NB4 (cell line): Measurements from ENCODE around the gene KLF18.
"Not testable (repeated sequence)": the region's sequence is repeated elsewhere in the genome, so short reads cannot be mapped to it uniquely, and the experiment has no call there.

Experiments
- DNase-seq: peaks from one replicate; pipeline ENCODE4 v3.0.0; 2010; ENCODE audit warnings: low read depth
- H3K4me3 ChIP-seq: one replicate; pipeline ENCODE4 v1.5.1; 2011; ENCODE audit warnings: mild to moderate bottlenecking, low read depth, low read length, moderate library complexity
- CTCF ChIP-seq: IDR thresholded peaks from one replicate; pipeline ENCODE4 v1.5.1; 2012; ENCODE audit warnings: low read depth, low read length
- MAX ChIP-seq: IDR thresholded peaks from 2 replicates; pipeline ENCODE4 v1.6.1; 2011; ENCODE audit warnings: low read depth, low read length
- MYC ChIP-seq: IDR thresholded peaks from 2 replicates; pipeline ENCODE4 v1.6.1; 2011; ENCODE audit warnings: low read depth, low read length
- POLR2A ChIP-seq: IDR thresholded peaks from 2 replicates; pipeline ENCODE4 v1.6.1; 2011; ENCODE audit warnings: mild to moderate bottlenecking; ENCODE audit not compliant: insufficient read length; ENCODE audit errors: extremely low read depth

Gene KLF18

GRCh38 chr1:44146536-44147361, 5.3 kb upstream of the KLF18 start:
- DNase-seq = no peak
- TF ChIP-seq POLR2A (no peak), MAX (no peak), CTCF (no peak), MYC (no peak)
- H3K4me3 ChIP-seq = no peak overlapping the region

- H3K4me3 ChIP-seq = no peak overlapping the region
- no peak for DNase-seq
These were observed 3.7 kb upstream of the KLF18 start for GRCh38 chr1:44144962-44145756.

GRCh38 chr1:44139565-44139964, 1.9 kb downstream of the KLF18 start:
- H3K4me3 ChIP-seq, DNase-seq: not testable (repeated sequence)

More at GRCh38 chr1:44144962-44145756, 3.7 kb upstream of the KLF18 start:
- TF ChIP-seq POLR2A (no peak), CTCF (no peak), MAX (no peak), MYC (no peak)

GRCh38 chr1:44138239-44138638, 3.2 kb downstream of the KLF18 start:
- DNase-seq = no peak
- H3K4me3 ChIP-seq = no peak overlapping the region
- no peak for TF ChIP-seq MYC
- no peak for TF ChIP-seq MAX
- no peak for TF ChIP-seq CTCF

GRCh38 chr1:44135886-44136285, 5.5 kb downstream of the KLF18 start:
- TF ChIP-seq POLR2A (no peak), MAX (no peak), CTCF (no peak), MYC (no peak)
- H3K4me3 ChIP-seq = no peak overlapping the region
- DNase-seq = no peak

GRCh38 chr1:44134071-44134920, 7.1 kb downstream of the KLF18 start:
- TF ChIP-seq MYC = no peak
- no peak for DNase-seq
- H3K4me3 ChIP-seq = no peak overlapping the region
